HG03571 (cell line): ENCODE data around the gene RFESD.
A peak's percentile ranks its signal among the peaks of the same experiment; 100 is the strongest.
"Not testable (repeated sequence)": the region's sequence is repeated elsewhere in the genome, so short reads cannot be mapped to it uniquely, and the experiment has no call there.

Experiments used
- ATAC-seq: cut with Tn5 transposase; IDR thresholded peaks from one replicate; pipeline ENCODE4 v1.9.1; 2021; ENCODE audit not compliant: unreplicated experiment

RFESD gene

DNA sequence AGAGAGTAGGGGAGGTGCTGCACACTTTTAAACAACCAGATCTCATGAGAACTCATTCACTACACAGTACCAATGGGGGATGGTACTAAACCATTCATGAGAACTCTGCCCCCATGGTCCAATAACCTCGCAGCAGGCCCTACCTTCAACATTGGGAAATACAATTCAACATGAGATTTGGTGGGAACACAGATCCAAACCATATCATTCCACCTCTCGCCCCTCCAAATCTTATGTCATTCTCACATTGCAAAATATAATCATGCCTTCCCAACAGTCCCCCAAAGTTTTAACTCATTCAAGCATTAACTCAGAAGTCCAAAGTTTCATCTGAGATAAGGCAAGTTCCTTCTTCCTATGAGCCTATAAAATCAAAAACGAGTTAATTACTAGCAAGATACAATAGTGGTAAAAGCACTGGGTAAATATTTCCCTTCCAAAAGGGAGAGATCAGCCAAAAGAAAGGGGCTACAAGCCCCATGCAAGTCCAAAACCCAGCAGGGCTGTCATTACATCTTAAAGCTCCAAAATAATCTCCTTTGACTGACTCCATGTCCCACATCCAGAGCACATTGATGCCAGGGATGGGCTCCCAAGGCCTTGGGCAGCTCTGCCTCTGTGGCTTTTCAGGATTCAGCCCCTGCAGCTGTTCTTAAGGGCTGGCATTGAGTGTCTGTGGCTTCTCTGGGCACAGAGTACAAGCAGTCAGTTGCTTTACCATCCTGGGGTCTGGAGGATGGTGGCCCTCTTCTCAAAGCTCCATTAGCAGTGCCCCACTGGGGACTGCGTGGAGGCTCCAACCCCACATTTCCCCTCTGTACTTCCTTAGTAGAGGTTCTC, 18.4 kb upstream of the RFESD start:
- ATAC-seq, result no peak

DNA sequence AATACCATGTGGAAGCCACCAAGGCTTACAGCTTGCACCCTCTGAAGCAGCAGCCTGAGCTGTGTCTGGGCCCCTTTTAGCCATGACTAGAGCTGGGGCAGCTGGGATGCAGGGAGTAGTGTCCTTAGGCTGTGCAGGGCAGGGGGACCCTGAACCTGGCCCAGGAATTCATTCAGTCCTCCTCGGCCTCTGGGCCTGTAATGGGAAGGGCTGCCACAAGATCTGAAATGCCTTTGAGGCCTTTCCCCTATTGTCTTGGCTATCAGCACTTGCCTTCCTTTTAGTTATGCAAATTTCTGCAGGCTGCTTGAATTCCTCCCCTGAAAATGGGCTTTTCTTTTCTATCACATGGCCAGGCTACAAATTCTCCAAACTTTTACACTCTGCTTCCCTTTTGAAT, 17.6 kb upstream of the RFESD start:
- ATAC-seq, result no peak

DNA sequence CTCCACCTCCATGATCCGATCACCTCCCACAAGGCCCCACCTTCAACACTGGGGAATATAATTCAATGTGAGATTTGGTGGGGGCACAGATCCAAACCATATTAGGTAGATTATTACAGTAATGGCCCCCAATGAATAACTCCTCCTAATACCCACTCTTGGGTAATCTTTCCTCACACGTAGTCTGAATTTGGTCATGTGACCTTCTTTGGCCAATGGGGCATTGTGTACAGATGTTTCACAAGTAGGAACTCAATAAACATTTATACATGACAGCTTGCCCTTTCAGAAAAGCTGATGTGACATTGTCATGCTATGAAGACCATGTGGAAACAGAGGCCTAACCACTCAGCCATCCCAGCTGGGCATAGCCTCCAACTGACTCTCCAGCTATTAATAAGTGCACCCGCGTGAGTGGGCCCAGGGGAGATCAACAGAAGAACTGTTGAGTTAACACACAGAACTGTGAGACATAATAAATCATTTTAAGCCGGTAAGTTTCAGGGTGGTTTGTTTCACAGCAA, 16.1 kb upstream of the RFESD start:
- ATAC-seq, result no peak

DNA sequence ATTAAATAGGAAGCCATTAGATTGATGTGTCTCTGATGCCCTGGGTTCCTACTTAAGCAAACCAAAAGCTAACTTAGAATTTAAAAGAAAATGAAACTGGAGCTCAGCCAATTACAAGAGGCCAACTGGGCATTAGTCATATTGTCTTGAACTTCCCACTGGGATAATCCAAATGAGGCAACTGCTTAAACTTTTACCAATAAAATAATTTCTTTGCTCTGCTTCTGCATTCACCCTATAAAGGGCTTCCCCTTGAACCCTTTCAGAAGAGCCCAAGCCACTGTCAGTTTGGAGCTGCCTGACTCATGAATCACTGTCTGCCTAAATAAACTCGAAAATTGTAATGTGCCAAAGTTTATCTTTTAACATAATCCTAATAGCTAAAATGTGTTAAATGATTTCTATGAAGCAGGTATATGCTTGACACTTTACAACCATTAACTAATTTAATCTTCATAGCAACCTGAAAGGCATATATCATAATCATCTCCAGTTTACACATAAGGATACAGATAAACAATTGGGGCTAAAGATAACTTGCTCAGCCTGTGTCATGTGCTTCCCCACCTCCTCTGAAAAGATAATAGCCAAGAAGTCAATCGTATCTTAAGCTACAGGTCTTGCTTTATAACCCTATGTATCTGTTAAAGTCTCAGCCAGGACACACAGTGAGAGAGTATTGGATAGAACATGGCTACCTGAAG, 15.2 kb upstream of the RFESD start:
- no peak for ATAC-seq

GRCh38 chr5:95631991-95632675, 14.4 kb upstream of the RFESD start:
- peak; percentile 96 for ATAC-seq

DNA sequence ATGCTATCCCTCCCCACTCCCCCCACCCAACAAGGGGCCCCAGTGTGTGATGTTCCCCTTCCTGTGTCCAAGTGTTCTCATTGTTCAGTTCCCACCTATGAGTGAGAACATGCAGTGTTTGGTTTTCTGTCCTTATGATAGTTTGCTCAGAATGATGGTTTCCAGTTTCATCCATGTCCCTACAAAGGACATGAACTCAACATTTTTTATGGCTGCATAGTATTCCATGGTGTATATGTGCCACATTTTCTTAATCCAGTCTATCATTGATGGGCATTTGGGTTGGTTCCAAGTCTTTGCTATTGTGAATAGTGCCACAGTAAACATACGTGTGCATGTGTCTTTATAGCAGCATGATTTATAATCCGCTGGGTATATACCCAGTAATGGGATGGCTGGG, 13.6 kb upstream of the RFESD start:
- not testable (repeated sequence) for ATAC-seq

DNA sequence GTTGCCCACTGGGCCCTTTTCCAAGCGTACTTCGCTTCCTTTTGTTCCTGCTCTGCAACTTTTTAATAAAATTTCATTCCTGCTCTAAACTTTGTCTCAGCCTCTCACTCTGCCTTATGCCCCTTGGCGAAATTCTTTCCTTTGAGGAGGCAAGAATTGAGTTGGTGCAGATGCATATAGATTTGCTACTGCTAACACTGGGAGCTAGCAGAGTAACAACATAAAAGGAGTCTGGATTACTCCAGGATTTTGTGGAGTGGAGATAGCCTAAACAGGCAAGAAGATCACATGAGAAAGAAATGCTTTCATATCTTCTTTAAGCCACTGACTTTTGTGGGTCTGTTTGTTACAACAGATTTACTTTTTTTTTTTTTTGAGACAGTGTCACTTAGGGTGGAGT, 12.9 kb upstream of the RFESD start:
- ATAC-seq, result no peak

GRCh38 chr5:95634081-95634480, 12.5 kb upstream of the RFESD start:
- ATAC-seq, result no peak

- no peak for ATAC-seq
These were observed 7.9 kb upstream of the RFESD start for GRCh38 chr5:95638632-95639031.

DNA sequence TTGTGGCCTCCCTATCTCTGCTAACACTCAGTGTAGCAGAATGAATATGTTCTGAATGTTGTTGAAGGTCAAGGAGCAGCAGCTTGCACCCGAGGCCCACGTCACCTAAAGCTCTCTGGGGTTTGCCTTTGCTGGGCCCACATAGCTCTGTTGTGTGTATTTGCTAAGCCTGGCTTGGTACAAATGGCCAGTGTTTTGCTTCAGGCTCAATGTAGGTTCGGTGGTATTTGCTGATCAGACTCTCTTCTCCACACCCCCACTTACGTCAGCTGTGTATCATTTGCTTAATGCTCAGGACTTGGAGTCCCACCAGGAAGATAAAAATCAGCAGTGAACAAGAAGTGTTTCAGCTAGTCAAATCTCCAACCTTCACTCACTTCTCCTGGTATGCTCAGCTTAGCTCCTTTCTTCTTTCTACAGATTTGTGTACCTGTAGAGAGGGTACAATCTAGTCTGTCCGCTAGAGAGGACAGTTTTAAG, 4.8 kb upstream of the RFESD start:
- no peak for ATAC-seq

DNA sequence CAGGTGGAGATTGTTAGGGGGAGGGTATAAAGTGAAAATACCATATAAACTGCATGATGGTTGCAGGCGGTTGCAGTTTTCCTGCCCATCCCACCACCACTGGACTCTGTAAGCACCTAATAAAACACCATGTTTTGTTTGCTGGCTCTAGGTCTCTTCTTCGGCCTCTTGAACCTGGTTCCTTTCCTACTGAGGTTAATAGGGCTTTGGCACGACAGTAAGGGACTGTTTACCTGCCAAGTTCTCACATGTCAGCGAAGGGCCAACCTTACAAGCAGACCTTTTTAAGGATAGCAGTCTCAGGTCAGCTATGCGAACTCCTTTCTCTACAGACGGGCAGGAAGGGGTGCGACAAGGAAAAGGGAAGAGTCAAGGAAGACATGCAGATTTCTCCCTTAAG, 3.4 kb upstream of the RFESD start:
- ATAC-seq, result no peak

- peak; percentile 33 for ATAC-seq
These were observed 2.1 kb upstream of the RFESD start for GRCh38 chr5:95644351-95645042.

- ATAC-seq, result not testable (repeated sequence)
These were observed 380 bp upstream of the RFESD start for GRCh38 chr5:95646226-95646568.

- ATAC-seq, result no peak
These were observed 1.6 kb downstream of the RFESD start for GRCh38 chr5:95647886-95648860.

- no peak for ATAC-seq
These were observed 2.7 kb downstream of the RFESD start for GRCh38 chr5:95649274-95649673.

GRCh38 chr5:95649842-95650620, 3.5 kb downstream of the RFESD start:
- no peak for ATAC-seq

DNA sequence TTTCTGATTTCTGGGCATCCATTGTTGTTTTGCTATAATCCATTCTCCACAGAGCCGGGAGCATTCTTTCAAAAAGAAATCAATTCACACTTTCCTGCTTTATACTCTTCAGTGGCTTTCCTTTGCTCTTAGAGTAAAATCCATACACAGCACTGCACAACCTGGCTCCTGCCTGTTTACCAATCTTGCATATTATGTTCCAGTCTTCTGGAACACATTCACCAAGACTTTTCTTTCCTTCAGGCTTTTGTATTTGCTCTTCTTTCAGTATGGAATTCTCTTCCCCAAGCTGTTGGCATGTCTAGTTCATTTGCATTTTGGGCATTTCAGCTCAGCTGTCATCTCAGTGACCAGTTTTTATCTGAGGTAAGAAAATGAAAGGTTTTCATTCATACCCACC, 6.3 kb downstream of the RFESD start:
- no peak for ATAC-seq

DNA sequence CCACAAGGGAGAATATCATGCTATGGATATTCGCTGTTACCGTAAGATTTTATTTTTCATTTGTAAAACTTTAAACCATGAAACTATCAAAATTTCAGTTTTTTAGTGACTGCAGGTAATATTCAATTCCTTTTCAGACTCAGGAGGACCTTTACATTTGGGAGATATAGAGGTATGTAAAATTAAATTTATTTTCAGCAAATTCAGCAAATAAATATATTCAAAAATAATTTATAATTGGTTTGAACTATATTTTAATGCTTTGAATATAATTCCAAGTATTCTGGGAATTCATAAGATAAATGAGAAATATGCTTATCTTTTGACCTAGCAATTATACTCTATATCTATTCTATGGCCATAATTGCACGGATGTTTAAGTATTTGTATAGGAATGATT, 7.6 kb downstream of the RFESD start:
- no peak for ATAC-seq

DNA sequence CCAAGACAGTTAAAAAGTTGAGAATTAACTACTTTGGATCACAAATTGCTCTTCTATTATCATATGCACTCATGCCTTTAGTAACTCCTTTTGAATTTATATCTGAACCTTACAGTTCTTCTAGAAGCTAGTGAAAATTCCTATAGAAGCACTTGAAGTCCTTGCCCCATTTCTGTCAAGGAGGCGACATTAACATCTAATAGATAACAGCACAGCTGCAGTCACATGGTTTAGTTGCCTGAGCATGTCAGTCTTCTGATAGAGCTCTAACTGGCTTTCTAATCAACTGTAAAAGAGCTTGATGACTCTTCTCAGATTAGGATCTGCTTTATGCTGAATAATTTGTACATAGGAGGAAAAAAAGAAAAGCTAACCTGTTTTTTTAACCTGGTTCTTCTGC, 9.0 kb downstream of the RFESD start:
- no peak for ATAC-seq
